Suprapubic skin (tissue), 3 donors: ENCODE measurements around the gene TMA7B.

ENCODE experiments used
- CTCF ChIP-seq, 2 donors: fragments of 200-600 bp in 1 of 2; fragments of 450-650 bp in 1 of 2; sonication (generic) in 1 of 2; IDR thresholded peaks; one replicate each; pipeline ENCODE4 v1.5.1; 2016 to 2019; ENCODE audit warnings: antibody characterized with exemption in 2 of 2, mild to moderate bottlenecking in 1 of 2, moderate library complexity in 1 of 2
- POLR2A ChIP-seq, 2 donors: fragments of 450-650 bp; IDR thresholded peaks; one replicate each; pipeline ENCODE4 v1.6.1; 2017; ENCODE audit warnings: antibody characterized with exemption in 2 of 2, mild to moderate bottlenecking in 2 of 2, moderate library complexity in 2 of 2

GRCh38 chr22:39917197-39917643, 43.0 kb upstream of the TMA7B start:
- no peak for TF ChIP-seq CTCF (IDR thresholded peaks at IDR 0.05)
- no peak for TF ChIP-seq POLR2A (IDR thresholded peaks at IDR 0.05)
